ENCODE results near the gene GFY.

DNA sequence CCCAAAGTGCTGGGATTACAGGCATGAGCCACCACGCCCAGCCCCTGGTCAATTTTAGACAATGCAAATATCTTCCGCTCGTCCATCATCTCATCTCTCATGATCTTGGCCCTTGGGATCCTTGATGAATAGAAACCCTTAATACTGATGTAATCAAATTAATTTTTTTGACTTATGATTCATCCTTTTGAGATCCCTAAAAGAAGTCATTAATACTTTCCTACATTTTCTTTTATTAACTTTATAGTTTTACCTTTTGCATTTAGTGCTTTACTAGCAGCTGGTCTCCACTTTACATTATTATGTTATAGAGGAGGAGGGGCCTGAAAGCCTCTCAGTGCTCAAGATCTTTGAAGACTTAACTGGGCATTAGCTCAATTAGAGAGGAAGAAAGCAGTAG lies 44.8 kb upstream of the GFY start:
- TF ChIP-seq, protein P1, sequence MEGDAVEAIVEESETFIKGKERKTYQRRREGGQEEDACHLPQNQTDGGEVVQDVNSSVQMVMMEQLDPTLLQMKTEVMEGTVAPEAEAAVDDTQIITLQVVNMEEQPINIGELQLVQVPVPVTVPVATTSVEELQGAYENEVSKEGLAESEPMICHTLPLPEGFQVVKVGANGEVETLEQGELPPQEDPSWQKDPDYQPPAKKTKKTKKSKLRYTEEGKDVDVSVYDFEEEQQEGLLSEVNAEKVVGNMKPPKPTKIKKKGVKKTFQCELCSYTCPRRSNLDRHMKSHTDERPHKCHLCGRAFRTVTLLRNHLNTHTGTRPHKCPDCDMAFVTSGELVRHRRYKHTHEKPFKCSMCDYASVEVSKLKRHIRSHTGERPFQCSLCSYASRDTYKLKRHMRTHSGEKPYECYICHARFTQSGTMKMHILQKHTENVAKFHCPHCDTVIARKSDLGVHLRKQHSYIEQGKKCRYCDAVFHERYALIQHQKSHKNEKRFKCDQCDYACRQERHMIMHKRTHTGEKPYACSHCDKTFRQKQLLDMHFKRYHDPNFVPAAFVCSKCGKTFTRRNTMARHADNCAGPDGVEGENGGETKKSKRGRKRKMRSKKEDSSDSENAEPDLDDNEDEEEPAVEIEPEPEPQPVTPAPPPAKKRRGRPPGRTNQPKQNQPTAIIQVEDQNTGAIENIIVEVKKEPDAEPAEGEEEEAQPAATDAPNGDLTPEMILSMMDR (IDR thresholded peaks at IDR 0.05) = no peak
- TF ChIP-seq POLR2AphosphoS5 (IDR thresholded peaks at IDR 0.05) = no peak
